HG02588 (cell line): ENCODE data around the gene PRRX2.
"Not testable (repeated sequence)": the region's sequence is repeated elsewhere in the genome, so short reads cannot be mapped to it uniquely, and the experiment has no call there.

Experiments
- ATAC-seq: cut with Tn5 transposase; IDR thresholded peaks from one replicate; pipeline ENCODE4 v1.9.1; 2021; ENCODE audit warnings: mild to moderate bottlenecking, moderate library complexity; ENCODE audit not compliant: unreplicated experiment

The PRRX2 gene

DNA sequence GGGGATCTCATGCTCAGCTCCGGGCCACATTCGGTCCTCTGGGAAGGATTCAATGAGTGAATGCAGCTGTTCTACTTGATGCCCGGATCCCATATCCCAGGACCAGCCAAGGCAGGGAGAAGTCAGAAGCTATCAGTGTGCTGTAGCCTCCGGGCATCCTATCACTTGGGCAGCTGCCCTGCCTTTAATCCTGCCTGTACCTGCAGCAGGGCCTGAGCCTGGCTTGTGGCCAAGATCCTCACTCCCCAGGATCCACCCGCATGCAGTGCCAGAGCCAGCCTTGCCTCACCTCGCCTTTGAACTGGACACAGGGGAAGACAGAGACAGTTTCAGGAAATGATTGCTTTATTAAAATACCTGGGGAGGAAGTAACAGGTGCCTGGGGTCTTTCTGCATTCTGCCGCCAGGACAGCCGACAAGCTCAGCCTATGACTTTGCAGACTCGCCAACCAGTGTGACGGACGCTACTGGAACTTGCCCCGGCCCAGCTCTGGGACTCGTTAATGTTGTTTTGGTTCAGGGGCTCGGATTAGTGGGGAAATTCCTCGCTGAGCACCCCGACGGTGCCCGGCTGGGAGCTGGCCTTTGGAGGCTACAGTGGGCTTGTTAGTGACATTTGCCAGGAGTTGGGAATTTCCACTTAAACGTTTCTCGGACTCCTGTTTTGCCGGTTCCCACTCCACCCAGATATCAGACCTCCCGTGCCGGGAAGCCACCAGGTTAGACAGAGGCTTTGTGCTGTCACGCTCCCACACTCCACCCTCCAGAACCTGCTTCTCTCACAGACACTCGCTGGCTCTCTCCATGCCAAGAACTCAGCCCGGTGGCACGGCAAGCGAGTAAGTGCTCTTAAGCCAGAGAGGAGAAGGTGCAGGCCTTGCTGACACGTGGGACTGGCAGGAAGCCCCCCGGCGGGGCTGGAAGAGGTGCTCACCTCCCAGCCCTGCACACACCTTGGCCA lies 86.7 kb downstream of the PRRX2 start:
- ATAC-seq: no peak

DNA sequence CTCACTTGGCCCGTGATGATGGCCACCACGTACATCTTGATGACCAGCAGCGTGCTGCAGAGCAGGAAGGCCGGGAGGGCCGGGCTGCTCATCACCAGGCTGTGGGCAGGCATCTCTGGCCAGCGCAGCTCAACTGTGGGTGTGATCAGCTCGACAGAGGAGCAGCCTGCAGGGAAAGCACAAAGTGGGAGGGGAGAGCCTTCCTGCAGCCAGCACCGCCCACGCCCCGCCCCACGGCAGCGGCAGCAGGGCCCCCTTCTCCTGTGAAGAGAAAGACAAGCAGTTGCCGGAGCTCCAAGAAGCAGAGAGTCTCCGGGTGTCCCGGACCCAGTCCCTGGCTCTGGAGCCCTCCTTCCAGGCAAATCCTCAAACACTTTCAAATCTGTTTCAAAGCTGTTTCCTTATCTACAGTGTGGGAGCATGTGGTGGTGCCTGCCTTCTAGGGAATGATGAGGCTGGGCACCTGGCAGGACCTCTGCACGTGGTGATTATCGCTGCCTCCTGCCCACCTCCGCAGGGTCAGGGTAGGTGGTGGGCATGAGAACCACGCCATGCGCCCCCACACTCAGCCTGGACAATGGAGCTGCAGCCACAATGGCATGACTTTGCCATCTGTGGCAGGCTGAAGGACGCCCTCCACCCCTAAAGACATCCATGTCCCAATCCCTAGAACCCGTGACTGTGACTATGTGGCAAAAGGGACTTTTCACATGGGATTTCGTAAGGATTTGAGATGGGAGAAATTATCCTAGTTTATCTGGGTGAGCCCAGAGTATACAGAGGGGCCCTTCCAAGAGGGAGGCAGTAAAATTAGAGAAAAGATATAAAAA lies 87.7 kb downstream of the PRRX2 start, which contains the start of gene PTGES:
Gene PTGES, minus strand, starts transcription at position 143 of the 830 bp plus-strand sequence. Its CDS starts 30 bp downstream, at position 113.
- no peak for ATAC-seq

DNA sequence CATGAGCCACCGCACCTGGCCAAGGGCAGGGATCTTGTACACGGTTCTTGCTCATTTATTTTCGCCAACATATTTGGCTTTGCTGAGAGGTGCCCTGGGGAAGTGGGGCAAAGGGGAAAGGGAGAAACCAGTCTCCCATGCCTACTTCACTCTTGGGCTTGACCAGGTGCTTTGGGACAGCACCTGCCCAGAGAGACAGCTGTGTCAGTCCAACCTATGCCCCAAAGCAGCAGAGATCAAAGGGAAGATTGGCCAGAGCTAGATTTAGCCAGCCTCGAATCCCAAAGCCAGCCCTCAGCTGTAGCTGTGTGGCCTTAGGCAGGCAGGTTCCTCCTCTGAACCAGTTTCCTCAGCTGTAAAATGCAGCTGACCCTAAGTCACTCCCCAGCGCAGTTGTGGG lies 89.7 kb downstream of the PRRX2 start:
- no peak for ATAC-seq

DNA sequence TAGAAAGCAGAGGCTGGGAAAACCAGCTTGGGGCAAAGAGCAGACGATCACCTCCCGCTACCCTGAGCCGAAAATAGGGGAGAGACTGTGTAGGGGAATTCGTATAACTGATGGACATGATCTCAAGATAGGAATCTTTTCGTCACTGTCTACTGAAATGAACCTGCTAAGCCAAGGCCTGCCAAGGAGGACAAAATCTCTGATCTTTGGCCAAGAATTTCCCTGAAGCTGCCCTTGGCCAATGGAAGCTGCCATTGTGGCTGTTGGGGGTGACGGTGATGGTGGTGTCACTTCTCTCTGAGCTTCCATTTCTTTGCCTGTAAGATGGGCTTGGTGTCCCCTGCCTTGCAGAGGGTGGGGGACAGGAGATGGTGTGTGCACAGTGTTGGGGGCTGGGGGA lies 90.7 kb downstream of the PRRX2 start:
- no peak for ATAC-seq

DNA sequence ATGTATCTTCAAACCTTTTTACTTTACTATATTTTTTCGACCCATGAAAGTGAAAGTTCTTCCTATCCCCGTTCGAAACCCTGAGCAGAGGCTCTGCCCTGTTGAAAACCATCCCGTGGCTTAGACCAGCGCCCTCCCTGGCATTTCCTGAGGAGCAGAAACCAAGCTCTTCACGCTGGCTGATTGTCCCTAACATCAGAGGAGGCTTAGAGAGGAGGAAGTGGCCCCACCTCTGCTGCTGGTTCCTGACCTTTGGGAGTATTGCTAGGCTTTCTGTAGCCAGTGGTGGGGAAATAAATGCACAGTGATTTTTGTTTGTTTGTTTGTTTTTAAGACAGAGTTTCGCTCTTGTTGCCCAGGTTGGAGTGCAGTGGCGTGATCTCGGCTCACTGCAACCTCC lies 91.6 kb downstream of the PRRX2 start:
- no peak for ATAC-seq

DNA sequence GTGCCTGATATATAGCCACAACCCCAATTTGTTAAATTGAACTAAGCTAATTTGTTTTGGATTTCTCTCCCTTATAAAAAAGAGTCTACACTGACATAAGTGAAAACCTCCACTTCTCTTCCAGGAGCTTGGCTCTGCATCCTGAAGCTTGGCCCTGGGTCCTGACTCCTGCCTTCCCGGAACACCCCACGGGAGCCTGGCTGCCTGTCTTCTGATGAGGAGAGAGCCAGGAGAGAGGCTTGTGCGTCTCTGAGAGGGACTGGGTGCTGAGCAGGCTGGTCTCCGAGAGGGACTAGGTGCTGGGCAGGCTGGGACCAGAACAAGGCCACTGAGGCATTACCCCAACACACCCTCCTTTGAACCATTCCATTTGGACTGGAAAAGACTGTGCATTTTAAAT lies 93.9 kb downstream of the PRRX2 start:
- ATAC-seq: no peak

DNA sequence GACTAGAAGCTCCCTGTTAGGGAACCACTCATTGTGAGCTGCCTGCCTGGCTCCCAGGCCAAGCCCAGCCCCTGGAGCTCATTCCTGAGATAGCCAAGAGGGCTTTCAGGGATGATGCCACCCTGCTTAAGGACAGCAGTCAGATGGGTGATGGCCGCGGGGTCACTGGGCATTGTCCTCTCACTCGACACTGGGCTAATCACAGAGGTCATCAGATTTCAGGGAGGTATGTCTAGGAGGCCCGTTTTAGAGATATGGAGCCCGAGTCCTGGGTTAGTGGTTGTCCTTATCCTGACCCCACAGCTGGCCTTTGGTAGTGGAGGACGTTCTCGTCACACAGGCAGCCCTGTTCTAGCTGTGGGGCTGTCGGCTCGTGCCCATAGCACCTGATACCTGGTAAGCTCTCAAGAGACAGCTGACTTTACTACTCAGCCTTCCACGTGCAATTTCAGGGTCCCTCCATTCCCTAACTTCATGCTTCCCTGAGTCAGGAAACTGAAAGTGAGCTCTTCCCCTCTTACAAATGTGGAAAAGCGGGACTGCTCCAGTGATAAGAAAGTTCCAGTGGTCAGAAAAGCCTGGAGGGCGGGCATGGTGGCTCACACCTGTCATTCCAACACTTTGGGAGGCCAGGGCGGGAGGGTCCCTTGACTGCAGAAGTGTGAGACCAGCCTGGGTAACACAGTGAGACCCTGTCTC lies 94.5 kb downstream of the PRRX2 start:
- no peak for ATAC-seq

DNA sequence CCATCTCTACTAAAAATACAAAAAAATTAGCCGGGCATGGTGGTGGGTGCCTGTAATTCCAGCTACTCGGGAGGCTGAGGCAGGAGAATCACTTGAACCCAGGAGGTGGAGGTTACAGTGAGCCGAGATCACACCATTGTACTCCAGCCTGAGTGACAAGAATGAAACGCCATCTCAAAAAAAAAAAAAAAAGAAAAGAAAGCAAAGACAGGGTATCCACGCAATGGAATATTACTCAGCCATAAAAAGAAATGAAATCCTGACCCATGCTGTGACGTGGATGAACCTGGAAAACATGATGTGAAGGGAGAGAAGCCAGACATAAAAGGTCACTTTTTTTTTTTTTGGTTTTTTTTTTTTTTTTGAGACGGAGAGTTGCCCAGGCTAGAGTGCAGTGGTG lies 95.3 kb downstream of the PRRX2 start:
- ATAC-seq: not testable (repeated sequence)

DNA sequence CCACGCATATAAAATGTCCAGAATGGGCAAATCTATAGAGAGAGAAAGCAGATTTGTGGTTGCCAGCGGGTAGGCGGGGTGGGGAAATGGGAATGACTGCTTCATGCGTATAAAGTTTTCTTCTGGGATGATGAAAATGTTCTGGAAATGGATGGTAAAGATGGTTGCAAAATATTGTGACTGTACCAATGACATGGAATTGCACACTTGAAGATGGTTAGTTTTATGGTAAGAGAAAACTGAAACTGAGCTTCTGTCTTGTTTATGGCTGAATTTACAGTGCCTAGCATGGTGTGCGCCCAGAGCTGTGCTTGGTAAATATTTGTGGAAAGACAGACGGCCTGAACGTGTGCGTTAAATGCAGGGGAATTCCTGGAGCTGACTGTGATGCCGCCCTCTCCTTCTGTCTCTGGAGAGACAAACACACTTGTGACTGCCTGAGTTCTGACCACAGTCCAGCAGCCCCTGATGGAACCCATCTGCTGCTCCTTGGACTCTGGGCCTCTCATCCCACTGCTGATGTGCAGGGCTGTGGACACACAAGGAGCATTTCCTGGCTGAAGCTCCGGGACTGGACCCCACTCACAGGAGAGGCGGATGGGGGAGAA lies 96.0 kb downstream of the PRRX2 start:
- no peak for ATAC-seq

DNA sequence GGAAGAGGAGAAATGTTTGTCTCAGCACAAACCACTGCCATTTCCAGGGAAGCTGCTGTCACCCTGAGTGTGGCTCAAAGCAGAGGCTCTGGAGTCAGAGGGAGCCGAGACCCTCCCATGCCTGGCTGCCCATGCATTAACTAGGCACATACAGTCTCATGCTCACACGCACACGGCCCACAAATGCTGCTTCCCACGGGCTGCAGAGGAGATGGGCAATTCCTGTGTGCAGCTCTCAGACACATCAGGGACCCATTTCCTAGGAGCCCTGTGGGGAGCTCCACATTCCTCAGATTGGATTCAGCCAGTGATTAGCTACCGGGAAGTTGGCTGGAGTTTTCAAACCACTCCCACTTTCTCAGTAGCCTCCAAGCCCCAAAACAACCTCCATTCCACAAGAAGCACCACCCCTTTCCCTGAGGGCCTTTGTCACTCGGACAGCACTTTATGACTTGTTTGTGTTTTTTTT lies 96.5 kb downstream of the PRRX2 start:
- no peak for ATAC-seq

DNA sequence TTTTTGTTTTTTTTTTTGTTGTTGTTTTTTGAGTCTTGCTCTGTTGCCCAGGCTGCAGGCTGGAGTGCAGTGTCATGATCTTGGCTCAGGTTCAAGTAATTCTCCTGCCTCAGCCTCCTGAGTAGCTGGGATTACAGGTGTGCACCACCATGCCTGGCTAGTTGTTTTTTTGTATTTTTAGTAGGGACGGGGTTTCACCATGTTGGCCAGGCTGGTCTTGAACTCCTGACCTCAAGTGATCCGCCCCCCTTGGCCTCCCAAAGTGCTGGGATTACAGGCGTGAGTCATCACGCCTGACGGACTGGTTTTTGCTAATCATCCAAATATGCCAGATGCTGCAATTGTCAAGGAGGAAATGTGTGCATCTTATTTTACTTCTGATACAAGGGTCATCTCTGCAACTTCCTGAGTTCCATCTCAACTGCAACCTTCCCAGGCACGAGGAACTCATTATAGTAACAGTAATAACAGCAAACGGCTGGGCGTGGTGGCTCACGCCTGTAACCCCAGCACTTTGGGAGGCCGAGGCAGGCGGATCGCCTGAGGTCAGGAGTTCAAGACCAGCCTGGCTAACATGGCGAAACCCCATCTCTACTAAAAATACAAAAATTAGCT lies 97.0 kb downstream of the PRRX2 start:
- ATAC-seq: not testable (repeated sequence)

DNA sequence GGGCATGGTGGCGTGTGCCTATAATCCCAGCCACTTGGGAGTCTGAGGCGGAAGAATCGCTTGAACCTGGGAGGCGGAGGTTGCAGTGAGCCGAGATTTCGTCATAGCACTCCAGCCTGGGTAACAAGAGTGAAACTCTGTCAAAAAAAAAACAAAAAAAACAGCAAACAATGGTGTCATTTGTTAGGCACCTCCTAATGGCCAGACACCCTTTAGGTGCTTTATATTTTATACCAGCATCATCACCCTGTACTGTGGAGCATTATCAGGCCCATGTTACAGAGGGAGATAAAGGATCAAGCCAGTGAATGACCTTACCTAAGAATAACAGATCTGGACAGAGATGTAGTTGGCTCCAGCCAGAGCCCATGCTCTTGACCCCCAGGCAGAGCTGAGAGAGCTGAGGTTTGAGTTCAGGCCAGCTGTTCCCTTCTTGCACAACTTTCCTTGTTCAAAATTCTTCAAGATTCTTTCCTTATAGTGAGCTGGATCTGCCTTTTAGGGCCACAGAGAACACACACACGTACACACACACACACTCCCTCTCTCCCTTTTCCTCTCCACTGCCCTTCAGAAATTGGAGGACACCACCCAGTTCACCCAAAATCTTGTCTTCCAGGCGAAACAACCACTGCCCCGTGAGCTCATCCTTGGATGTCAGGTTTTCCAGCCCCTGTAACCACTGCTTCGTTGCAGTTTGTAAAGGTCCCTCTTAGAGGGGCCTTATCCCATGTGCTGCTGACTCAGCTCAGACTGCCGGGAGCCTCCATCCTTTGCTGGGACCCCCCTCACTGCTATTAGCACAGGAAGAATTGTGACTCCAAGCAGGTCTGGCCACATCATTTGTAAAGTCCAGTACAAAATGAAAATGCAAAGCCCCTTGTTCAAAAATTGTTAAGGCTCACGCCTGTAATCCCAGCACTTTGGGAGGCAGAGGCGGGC lies 97.8 kb downstream of the PRRX2 start:
- no peak for ATAC-seq

DNA sequence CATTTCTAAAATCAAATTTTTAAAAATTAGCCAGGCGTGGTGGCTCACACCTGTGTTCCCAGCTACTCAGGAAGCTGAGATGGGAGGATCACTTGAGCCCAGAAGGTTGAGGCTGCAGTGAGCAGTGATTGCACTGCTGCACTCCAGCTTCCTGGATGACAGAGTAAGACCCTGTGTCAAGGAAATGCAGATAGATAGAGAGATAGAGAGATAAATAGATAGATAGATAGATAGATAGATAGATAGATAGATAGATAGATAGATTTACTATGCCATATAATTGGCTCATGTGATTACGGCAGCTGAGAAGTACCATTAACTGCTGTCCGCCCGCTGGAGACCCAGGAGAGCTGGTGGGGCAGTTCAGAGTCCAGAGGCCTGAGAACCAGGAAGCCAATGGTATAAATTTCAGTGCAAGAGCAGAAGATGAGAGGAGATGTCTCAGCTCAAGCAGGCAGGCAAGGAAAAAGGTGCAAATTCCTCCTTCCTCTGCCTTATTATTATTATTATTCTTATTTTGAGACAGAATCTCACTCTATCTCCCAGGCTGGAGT lies 100.4 kb downstream of the PRRX2 start:
- ATAC-seq: no peak

DNA sequence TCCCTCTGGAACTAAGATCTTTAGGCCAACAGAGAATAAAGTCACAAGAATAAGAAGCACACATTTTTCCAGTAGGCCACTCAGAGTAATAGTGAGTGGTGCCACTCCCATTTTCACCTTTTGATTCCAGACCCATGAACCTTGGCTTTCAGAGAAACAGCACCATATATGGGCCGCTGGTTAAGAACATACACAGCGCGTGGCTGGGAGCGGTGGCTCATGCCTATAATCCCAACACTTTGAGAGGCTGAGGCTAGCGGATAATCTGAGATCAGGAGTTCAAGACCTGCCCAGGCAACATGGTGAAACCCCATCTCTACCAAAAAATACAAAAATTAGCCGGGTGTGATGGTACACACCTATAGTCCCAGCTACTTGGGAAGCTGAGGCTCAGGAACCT lies 103.0 kb downstream of the PRRX2 start:
- ATAC-seq: no peak

DNA sequence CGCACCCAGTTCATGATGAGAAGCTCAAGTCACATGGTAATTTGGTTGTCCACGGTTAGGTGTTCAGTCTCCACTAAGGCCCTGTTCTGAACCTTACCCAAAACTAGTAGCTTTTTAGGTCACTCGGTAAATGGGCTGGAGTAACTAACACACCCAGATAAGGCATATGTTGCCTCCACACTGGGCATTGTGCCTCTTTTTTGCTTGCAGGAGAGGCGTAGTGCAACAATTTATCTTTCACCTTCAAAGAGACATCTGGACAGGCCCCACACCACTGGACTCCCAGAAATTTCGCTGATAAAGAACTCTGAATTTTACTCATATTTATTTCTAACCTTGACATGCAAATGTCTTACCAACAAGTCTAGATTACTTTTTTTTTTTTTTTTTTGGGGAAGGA lies 104.2 kb downstream of the PRRX2 start:
- ATAC-seq: no peak

DNA sequence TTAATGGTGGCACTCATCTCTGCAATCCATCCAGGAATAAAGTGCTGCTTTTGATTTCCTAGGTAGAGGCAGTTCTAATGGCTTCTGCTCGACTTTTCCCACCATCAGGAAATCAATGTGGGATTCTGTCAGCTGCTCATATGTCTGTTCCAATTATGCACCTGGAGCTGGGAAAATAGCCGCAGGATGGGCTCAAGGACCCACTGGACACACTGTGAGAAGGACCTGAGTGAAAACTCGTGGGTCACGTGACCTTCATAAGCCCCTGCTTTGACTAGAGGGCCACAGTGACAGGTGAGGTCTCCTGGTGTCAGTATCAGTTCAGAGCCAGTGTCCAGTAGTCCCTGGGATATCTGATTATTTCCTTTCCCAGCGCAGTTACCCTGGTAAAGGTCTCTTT lies 105.3 kb downstream of the PRRX2 start:
- no peak for ATAC-seq
